Renal cortex interstitium (tissue), 15 donors: ENCODE results near the gene NEXN. TPM values are rescaled to one million over a fixed set of nuclear protein-coding genes. Genes with fewer than 3 reads are reported as not detected.

Source experiments
- DNase-seq, 11 donors: peaks; one replicate each; pipeline ENCODE4 v3.0.0-alpha.2; 2013; ENCODE audit warnings: low read depth in 9 of 11, low spot score in 4 of 11; ENCODE audit errors: extremely low read depth in 1 of 11
- long read RNA-seq, 16 experiments: transcript quantifications; one replicate each; lab custom pipeline, GENCODE V29; 2026
- polyA plus RNA-seq, 3 donors: library from polyadenylated mRNA; unstranded; fragments of 120-200 nt; gene quantifications; one replicate each; pipeline ENCODE4 v1.2.1, GENCODE V29; 2013; ENCODE audit not compliant: insufficient read length in 3 of 3

NEXN gene
- 10 to 100 TPM; 10.8 to 13.6 (median 13.3) TPM for polyA plus RNA-seq
- long read RNA-seq, donor 1, partial matches to known transcripts, result 162 of 163 reads
- long read RNA-seq, donor 1, other reads (novel, unspliced or antisense), result 0 of 163 reads
- long read RNA-seq, donor 2, result 0 reads
- long read RNA-seq, donor 3, partial matches to known transcripts, result 0 of 2 reads
- long read RNA-seq, donor 3, other reads (novel, unspliced or antisense), result 0 of 2 reads
- long read RNA-seq, donor 4, partial matches to known transcripts, result 0 of 2 reads
- long read RNA-seq, donor 4, other reads (novel, unspliced or antisense), result 0 of 2 reads
- long read RNA-seq, donor 5, result 0 reads
- long read RNA-seq, donor 6, partial matches to known transcripts, result 130 of 137 reads
- long read RNA-seq, donor 6, other reads (novel, unspliced or antisense), result 6 of 137 reads
- long read RNA-seq, donor 7, result 0 reads
- long read RNA-seq, donor 8, partial matches to known transcripts, result 8 of 9 reads
- long read RNA-seq, donor 8, other reads (novel, unspliced or antisense), result 0 of 9 reads
- long read RNA-seq, donor 9, partial matches to known transcripts, result 45 of 54 reads
- long read RNA-seq, donor 9, other reads (novel, unspliced or antisense), result 6 of 54 reads
- long read RNA-seq, donor 10, partial matches to known transcripts, result 0 of 2 reads
- long read RNA-seq, donor 10, other reads (novel, unspliced or antisense), result 0 of 2 reads
- long read RNA-seq, donor 11, partial matches to known transcripts, result 0 of 1 reads
- long read RNA-seq, donor 11, other reads (novel, unspliced or antisense), result 0 of 1 reads
- long read RNA-seq, donor 12, result 0 reads
- long read RNA-seq, donor 13, partial matches to known transcripts, result 244 of 251 reads
- long read RNA-seq, donor 13, other reads (novel, unspliced or antisense), result 7 of 251 reads
- long read RNA-seq, donor 14, result 0 reads
- long read RNA-seq, donor 15, partial matches to known transcripts, result 0 of 1 reads
- long read RNA-seq, donor 15, other reads (novel, unspliced or antisense), result 0 of 1 reads
- long read RNA-seq, donor 16, partial matches to known transcripts, result 0 of 3 reads
- long read RNA-seq, donor 16, other reads (novel, unspliced or antisense), result 0 of 3 reads

DNA sequence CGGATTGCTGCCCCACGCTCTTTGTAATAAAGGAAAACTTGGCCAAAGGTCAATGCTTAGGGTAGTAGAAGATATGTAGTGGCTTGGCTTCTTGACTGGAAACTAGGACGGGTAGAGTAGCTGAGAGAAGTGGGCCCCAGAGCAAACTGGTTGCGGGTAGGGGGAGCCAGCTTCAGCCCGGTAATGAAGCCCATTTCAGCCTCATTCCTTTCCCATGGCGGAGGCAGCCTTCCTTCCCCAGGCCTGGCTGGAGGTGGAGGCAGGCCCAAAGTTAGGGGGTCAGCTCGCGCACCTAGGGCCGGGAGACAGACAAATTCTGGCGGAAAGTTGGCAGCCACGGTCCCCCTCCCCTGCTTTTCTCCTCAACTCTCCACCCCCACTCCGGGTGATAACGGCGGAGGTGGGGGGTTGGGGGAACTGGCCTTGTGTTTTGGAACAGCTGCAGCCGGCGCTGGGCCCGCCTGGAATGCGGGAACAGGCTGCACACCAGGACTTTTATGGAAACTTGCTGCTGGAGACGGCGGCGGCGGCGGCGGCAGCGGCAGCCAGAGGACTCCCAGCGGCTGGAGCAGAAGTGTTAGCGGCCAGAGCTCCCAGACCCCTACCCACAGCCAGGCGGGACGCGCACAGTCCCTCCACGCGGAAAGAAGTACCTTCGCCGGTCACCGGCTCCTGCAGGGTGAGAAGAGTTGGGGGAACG, at the start of gene NEXN:
Gene NEXN (plus strand): TSS at position 544 of the 700 bp plus-strand sequence. CDS start 27,483 bp downstream, outside the sequence.
- DNase-seq, result peak; percentile 41 to 81 (median 63)

DNA sequence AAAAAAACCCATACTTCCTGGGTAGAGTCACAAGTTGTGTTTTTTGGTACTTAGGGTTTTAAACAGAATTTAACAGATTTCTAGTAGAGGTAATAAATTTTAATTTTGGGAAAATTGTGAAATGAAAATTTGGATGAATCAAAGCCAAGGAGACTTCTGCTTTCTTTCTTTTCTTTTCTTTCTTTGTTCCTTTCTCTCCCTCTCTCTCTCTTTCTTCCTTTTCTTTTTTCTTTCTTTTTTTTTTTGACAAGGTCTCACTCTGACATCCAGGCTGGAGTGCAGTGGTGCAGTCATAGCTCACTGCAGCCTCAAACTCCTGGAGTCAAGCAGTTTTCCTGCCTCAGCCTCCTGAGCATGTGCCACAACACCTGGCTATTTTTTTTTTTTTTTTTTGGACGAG, 46.9 kb upstream of the NEXN start:
- no peak for DNase-seq

DNA sequence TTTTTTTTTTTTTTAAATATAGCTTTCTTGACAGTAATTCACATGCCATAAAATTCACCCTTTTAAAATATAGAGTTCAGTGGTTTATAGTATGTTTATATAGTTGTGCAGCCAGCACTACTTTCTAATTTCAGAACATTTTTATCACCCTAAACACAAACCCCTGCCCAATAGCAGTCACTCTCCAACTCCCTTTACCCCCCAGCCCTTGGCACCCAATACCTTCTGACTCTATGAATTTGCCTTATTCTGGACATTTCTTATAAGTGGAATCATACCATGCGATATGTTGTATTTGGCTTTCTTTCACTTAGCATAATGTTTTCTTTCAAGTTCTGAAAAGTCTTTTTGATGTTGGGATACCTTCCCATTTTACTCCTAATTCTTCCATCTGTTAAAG, 42.5 kb upstream of the NEXN start:
- no peak for DNase-seq

DNA sequence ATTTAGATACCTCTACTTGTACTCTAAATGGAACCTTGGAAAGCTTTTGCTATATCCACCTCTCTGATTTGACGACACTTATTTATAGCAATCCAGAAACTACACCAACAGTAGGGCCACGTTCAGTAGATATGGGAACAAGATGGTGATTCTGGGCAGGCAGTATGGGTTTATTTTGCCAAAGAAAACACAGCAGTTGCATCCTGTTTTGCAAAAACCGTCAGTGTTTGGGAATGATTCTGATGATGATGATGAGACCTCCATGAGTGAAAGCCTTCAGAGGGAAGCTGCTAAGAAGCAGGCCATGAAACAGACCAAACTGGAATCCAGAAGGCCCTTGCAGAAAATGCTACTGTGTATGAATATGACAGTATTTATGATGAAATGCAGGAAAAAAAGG, 41.5 kb upstream of the NEXN start:
- no peak for DNase-seq

DNA sequence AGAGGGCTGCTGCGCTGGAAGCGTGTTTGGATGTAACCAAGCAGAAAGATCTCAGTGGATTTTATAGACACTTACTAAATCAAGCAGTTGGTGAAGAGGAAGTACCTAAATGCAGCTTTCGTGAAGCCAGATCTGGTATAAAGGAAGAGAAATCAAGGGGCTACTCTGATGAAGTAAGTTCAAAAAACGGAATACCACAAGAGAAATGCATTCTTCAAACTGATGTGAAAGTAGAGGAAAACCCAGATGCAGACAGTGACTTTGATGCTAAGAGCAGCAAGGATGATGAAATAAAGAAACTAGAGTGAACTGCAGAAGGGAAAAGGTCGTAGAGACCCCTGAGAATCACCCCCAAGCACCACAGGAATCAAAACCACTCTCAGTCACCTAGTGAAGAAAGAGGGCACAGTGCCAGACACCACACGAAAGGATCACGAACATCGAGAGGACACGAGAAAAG, 40.8 kb upstream of the NEXN start:
- no peak for DNase-seq

DNA sequence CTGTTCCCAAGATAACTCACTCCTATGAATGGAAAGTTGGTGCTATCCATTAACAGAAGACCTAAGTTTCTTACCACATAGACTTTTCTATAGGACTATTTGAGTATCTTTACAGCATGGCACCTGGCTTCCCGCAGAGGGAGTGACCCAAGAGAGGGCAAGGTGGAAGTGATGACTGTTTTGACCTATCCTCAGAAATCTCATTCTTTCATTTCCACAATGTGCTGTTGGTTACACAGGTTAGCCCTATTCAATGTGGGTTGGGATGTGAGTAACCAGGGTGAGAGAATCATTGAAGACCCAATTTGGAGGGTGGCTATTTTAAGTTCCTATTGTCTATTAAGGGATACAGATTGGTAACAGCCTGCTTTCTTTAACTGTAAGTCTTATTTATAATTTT, 38.3 kb upstream of the NEXN start:
- DNase-seq, result no peak

DNA sequence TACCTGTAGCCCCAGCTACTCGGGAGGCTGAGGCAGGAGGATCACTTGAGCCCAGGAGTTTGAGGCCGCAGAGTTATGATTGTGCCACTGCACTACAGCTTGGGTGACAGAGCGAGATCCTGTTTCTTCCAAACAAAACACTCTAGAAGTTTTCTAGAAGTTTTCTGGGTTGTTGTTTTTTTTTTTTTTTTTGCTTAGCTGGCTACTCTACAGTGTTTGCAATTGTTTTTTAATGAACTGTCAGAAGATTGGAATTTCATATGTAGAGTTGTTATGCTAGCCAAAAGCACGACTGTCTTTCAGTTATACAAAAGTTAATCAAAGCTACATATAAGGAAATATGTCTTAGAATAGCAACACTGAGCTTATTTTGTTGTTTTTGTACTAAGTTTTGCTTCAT, 30.9 kb upstream of the NEXN start:
- no peak for DNase-seq

DNA sequence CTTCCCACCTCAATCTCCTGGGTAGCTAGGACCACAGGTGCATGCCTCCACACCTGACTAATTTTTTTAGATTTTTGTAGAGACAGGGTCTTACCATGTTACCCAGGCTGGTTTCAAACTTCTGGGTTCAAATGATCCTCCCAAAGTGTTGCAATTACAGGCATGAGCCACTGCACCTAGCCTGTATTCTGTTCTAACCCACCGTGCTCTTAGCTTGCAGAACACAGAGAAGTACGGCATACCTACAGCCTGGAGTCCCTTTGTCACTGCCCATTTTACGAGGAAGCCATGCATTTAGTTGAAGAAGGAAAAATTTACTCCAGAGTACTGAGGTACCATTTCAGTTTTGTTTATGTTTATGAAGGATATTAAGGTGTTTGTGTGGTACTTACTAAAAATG, 29.7 kb upstream of the NEXN start:
- no peak for DNase-seq

DNA sequence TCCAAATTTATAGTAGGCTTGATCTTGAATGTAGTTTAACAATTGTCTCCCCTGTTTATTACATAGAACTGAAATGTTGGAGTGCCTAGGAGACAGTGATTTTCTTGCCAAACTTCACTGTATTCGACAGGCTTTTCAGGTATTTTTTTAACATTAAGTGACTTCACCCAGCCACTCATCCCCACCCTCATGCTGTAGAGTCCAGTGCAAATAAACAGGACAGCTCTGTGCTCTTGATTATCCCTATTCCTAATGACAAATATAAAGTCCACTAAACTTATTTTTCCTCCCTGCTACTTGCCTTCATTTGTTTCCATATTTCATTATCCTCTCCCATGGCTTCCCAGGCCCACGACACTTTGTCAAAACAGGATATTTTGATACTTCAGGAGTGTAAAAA, 29.2 kb upstream of the NEXN start:
- no peak for DNase-seq

DNA sequence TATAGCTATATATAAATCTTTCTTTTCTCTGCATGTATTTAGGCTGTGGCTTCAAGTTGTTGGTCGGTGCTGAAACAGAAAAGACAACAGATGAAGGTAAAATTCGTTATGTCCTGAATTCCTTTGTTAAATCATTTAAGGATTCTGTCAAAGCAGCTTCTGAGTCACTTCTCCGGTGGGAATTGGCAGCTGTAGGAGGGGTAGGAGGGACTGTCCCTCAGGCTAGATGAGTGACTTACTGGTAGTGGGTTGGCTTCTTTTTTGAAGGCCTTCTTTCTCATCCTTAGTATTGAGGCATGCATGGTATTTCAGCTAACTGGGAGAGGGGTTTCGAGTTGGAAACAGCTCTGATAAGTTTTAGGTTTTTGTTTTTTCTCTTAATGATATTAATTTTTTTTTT, 22.1 kb upstream of the NEXN start:
- no peak for DNase-seq

DNA sequence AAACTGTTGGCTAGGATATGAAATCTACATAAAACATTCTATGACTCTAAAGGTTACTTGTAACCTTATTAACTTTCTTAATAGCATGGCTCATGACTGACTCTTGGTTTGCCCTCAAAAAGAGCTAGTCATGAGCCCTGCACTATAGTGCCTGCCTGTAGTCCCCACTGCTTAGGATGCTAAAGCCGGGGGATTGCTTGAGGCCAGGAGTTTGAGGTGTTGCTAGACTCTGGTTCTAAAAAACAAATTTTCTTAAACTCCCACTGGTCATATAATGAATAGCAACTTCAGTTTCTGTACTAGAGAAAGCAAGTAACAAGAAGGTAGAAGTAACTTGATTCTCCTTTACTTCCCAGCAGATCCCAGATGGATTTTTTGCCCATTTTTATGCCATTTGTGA, 15.8 kb upstream of the NEXN start:
- DNase-seq, result no peak

DNA sequence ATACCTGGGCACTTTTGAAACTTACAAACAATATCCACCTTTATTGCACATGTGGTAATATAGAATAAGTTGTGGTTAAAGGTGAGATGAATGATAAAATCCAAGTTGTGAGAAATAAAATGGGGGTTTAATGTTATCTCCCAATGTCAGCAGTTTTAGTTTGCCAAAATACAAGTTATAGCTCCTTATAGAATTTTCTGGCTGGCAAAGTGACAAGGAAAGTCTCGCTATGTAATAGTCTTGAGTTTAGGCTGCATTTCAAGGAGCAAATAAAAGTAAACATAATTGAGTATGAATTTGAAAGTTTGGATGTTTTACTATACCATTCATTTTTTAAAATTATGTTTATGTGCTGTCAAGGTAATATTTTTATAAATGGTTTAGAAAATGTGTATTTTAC, 15.0 kb upstream of the NEXN start:
- DNase-seq, result no peak

DNA sequence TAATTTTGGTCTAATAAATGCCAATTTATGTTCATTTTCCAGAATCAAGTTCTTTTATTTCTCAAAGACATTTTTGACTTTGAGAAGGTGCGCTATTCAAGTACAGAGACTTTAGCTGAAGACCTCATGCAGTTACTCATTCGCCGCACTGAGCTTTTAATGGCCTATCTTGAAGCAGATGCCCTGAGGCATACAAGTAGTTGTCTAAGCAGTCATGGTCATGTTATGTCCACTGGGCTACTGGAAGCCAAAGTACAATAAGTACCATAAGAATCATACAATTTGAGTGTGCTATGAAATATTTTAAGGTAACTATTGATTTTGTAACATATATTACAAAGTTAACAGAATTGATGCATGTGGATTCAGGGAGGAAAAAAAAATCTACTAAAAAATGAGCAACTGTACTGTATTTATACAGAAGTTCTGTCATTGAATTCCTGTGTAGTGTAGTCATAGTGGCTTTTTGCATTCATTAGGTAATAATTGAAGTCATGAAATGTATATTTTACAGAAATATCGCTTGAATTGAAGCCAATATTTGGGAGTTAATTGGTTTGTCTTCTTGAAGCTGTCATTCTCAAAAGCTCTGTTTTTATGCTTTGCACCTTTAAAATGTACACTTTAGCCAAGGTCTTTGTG, 13.5 kb upstream of the NEXN start:
- DNase-seq, result no peak

DNA sequence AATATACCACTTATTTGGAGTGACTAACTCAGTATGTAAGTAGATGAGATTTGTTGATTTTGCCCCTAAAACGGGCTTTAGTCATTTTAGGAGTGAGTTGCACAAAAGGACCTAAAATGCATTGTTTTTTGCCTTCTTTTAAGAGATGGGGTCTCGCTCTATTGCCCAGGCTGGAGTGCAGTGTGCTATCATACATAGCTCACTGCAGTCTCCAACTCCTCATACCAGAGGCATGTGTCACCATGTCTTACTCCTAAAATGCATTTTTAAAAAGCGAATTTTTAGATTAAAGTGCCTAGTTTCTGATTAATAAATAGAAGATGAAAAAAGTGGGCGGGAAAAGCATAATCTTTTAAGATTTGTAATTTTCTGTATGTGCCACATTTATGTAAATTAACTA, 11.5 kb upstream of the NEXN start:
- DNase-seq, result no peak

DNA sequence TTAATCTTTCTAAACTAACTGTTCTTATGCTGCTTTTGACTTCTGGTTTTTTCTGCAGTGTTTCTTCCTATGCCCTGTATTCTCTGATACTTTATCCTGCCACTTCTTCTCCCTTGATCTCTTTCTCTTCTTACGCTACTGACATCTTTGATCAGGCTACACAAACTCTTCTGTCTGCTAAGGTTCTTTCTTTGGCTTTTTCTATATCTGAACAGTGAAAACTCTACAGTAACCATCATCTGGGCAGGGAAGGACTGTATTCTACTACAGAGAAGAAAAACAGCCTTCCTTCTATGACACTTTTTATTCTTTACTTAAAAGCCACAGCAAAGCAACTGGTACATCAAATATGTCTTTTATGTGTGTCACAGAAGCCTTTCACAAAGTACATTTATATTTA, 7.4 kb upstream of the NEXN start:
- DNase-seq, result no peak

DNA sequence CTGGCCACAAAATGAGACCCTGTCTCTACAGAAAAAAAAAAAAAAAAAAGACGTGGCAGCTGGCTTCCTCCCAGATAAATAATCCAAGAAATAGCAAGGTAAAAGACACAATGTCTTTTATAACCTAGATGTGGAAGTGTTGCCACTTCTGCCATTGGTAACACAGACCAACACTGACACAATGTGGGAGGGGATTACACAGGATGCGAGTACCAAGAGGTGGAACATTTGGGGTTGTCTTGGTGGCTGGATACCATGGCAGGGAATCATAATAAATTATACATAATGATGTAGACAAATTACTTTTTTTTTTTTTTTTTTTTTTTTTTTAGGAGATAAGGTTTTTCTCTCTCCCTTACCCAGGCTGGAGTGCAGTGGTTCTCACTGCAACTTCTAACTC, 6.0 kb upstream of the NEXN start:
- no peak for DNase-seq

DNA sequence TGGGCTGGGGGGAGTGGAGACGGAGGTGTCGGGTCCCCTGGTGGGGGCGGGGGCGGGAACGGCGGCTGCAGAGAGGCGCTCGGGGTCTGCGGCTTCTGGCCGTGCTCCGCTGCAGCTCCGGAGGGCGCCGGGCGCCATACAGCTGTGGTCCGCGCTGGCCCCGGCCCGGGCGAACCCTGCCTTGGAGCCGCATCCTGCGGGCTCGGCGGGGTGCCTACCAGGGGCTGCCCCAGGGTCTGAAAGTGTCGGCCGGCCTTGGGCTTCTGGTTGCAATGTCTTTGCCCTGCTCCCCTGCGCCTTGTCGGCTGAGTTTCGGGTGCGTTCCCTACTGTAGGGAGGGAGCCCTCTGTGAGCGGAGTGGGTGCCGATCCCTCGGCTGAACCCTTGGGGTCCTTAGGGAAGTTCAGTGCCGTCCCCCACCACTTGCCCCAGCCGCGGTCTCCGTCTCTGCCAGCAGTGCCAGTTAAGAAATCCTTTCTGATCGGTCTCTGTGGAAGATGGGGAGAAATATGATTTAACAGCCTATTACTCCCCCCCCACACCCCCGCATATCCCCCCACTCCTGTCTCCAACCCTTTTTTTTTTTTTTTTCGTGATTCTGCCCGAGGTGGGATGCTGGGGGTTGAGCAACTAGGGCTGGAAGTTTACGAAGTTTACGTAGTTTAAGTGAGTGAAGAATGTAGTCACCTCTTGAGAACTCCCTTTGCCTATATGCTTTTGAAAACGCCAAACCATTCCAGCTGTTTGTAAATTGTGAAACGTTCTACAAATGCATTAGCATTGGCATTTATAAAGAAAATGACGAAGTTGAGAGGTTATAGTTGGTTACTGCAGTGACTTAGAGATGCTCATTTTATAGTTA, 588 bp downstream of the NEXN start:
- peak; percentile 31 to 61 (median 45) for DNase-seq

DNA sequence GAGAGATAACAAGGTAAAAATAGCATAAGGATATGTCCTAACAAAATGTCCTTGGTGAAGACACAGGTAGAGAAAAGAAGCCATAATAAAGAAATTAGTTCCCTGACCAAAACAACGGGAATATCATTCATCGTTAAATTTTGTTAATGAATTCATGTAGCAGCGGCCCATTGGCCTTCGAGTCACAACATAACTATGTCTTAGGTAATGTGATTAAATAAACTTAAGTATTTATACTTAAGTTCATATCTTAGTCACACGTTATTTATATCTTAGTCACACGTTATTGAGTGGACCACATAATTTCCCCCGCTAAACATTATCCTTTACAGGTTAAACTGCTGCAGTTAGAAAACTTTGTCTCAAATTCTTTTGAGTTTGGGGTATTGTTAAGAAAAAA, 1.2 kb downstream of the NEXN start:
- no peak for DNase-seq
